SK-N-SH (cell line): ENCODE results near the gene HECW1. TPM values are rescaled to one million over a fixed set of nuclear protein-coding genes. Genes with fewer than 3 reads are reported as not detected.

ENCODE experiments used
- CTCF ChIA-PET: fragments of 300-600, 350-600 bp; formaldehyde crosslinking; extraction: SDS; loops from one replicate; lab custom pipeline; 2021; lab: Yijun Ruan, JAX
- POLR2A ChIA-PET: fragments of 350-600 bp; sonication (Branson Sonifier 250); formaldehyde crosslinking; extraction: SDS; loops from one replicate; lab custom pipeline; 2020; ENCODE audit warnings: antibody characterized with exemption, inconsistent platforms; lab: Yijun Ruan, JAX
- DNase-seq: peaks from one replicate; pipeline ENCODE4 v3.0.0; 2012
- H2AFZ ChIP-seq: fragments of 200-600 bp; sonication (generic); 2 replicates; pipeline ENCODE4 v1.8.1; 2016; ENCODE audit warnings: antibody characterized with exemption, mild to moderate bottlenecking, low read depth
- H3F3A ChIP-seq: fragments of 200-600 bp; sonication (generic); replicated peaks from 2 replicates; pipeline ENCODE3; 2016; ENCODE audit warnings: antibody characterized with exemption, mild to moderate bottlenecking; ENCODE audit not compliant: insufficient read depth
- H3K27ac ChIP-seq, 2 experiments: fragments of 200-500 bp in 1 of 2; fragments of 200-600 bp in 1 of 2; sonication (Bioruptor generic) in 1 of 2; sonication (generic), shearing (Covaris generic) in 1 of 2; 2 replicates each; pipeline versions ENCODE4 v1.5.1 to v1.6.1; 2014 to 2016; ENCODE audit warnings: low read depth in 2 of 2, inconsistent platforms in 1 of 2, low read length in 1 of 2, mild to moderate bottlenecking in 1 of 2, mixed read lengths in 1 of 2
- H3K27me3 ChIP-seq: fragments of 200-600 bp; sonication (generic), shearing (Covaris generic); 2 replicates; pipeline ENCODE4 v1.6.1; 2016; ENCODE audit warnings: mixed run types; ENCODE audit not compliant: insufficient read depth
- H3K36me3 ChIP-seq, 2 experiments: fragments of 200-500 bp in 1 of 2; fragments of 200-600 bp in 1 of 2; sonication (Bioruptor generic) in 1 of 2; sonication (generic) in 1 of 2; replicated peaks in 1 of 2; 2 replicates each; pipeline versions ENCODE3 to v1.5.1; 2014 to 2016; ENCODE audit warnings: low read length in 1 of 2, mild to moderate bottlenecking in 1 of 2; ENCODE audit not compliant: insufficient read depth in 2 of 2, control insufficient read depth in 1 of 2
- H3K4me1 ChIP-seq, 2 experiments: fragments of 200-500 bp in 1 of 2; fragments of 200-600 bp in 1 of 2; sonication (Bioruptor generic) in 1 of 2; sonication (generic), shearing (Covaris generic) in 1 of 2; 2 replicates each; pipeline versions ENCODE4 v1.5.1 to v1.6.1; 2014 to 2016; ENCODE audit warnings: low read depth in 1 of 2, low read length in 1 of 2, mixed run types in 1 of 2; ENCODE audit not compliant: insufficient read depth in 2 of 2, control insufficient read depth in 1 of 2
- H3K4me2 ChIP-seq: fragments of 200-600 bp; sonication (generic), shearing (Covaris generic); 2 replicates; pipeline ENCODE4 v1.6.1; 2017; ENCODE audit warnings: mixed run types
- H3K4me3 ChIP-seq, 2 experiments: fragments of 200-500 bp in 1 of 2; fragments of 200-600 bp in 1 of 2; sonication (Bioruptor generic) in 1 of 2; sonication (generic), shearing (Covaris generic) in 1 of 2; 2 replicates each; pipeline versions ENCODE4 v1.5.1 to v1.8.1; 2014 to 2016; ENCODE audit warnings: low read depth in 2 of 2, inconsistent platforms in 1 of 2, low read length in 1 of 2, mild to moderate bottlenecking in 1 of 2, mixed read lengths in 1 of 2, moderate library complexity in 1 of 2
- H3K79me2 ChIP-seq: fragments of 200-600 bp; sonication (generic); 2 replicates; pipeline ENCODE4 v1.8.1; 2017; ENCODE audit warnings: mild to moderate bottlenecking; ENCODE audit not compliant: insufficient read depth
- H3K9ac ChIP-seq: fragments of 200-600 bp; sonication (generic); 2 replicates; pipeline ENCODE4 v1.6.1; 2017; ENCODE audit warnings: mixed run types
- H3K9me2 ChIP-seq: fragments of 200-600 bp; sonication (generic); 2 replicates; pipeline ENCODE4 v1.6.1; 2017; ENCODE audit warnings: mixed run types
- H3K9me3 ChIP-seq: fragments of 200-600 bp; sonication (generic); 2 replicates; pipeline ENCODE4 v1.6.1; 2017; ENCODE audit warnings: mixed run types, mild to moderate bottlenecking, moderate library complexity
- H4K20me1 ChIP-seq: fragments of 200-600 bp; sonication (generic); 2 replicates; pipeline ENCODE4 v1.6.1; 2017; ENCODE audit warnings: mild to moderate bottlenecking, mixed run types; ENCODE audit not compliant: insufficient read depth
- JUND ChIP-seq: IDR thresholded peaks from 2 replicates; pipeline ENCODE4 v1.4.0; 2012
- PBX3 ChIP-seq: IDR thresholded peaks from 2 replicates; pipeline ENCODE4; 2012
- POLR2AphosphoS5 ChIP-seq: IDR thresholded peaks from 2 replicates; pipeline ENCODE4 v1.6.1; 2012; ENCODE audit warnings: low read depth, low read length
- WGBS: methylation state at CpG from one replicate; pipeline ENCODE4 v1.1.6; 2017; ENCODE audit warnings: low lambda C conversion rate; 5-methylcytosine and 5-hydroxymethylcytosine counted together
- polyA plus RNA-seq, 3 experiments: library from polyadenylated mRNA; depleted of rRNA; stranded (reverse); fragments of >200 nt; gene quantifications; 2 replicates each; pipeline ENCODE4 v1.2.3, GENCODE V29; 2012
- TF ChIP-seq, protein P1 (sequence below): IDR thresholded peaks from 2 replicates; pipeline ENCODE4 v1.6.1; 2012; ENCODE audit warnings: mild to moderate bottlenecking, low read depth, low read length, moderate library complexity

HECW1 gene
- polyA plus RNA-seq, 1 of the 3 experiments (the other 2 are of a cell fraction) = not detected

DNA sequence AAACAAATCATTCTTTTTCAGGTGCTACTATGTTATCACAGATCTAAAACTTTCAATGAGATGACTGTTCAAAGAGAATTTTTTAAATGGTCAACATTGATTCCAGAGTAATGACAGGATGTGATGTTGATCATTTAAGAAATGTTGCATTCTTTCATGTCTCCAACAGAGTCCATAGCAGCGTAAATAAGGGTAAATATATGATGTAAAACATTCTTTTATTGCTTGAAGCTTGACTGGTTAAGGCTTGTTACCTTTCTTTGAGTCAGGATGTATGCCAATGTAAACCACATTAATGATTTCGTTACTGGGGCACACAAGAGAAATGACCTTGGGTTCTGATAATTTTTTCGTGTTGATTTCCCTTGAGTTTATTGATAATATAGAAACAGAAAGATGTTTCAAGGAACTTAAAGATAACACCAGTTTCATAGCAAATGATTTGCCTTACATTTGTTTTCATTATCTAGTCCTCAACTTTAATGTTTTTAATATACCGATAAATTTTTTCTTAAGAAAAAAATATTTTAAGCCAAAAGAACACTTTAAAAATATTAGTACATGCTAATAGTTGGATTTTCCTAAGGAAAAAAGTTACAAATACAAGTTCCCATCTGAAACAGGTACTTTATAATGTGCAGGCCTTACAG is 473.9 kb downstream of the HECW1 start:
- peaks cover 20 to 27% of the 10 kb centered on the region in 2 experiments; a peak in 3 of 4 replicates for H3K4me1 ChIP-seq
- H3K36me3 ChIP-seq = peaks cover 5 to 23% of the 10 kb centered on the region in 2 experiments
- H3K27me3 ChIP-seq = no peaks in the 10 kb centered on the region
- ChIA-PET CTCF (interaction anchor here (1.2 to 8.5 kb wide), 7 partner anchors 16 to 645 kb away, joined by 3 to 346 read pairs (median 10); no protein-coding TSS in a partner anchor), POLR2A (no interaction called here)
- H3K9me3 ChIP-seq = no peaks in the 10 kb centered on the region
- H3K9me2 ChIP-seq = no peaks in the 10 kb centered on the region
- peak overlapping the region; percentile 94 for H3K4me2 ChIP-seq
- peak overlapping the region in 1 of 2 experiments; percentile 88; a peak in 3 of 4 replicates for H3K27ac ChIP-seq
- peak overlapping the region; percentile 90 for H3K9ac ChIP-seq
- peaks cover 84% of the 10 kb centered on the region for H3K79me2 ChIP-seq
- no peak overlapping the region for H2AFZ ChIP-seq
- peak overlapping the region; percentile 70 to 98; a peak in 3 of 4 replicates for H3K4me3 ChIP-seq
- peaks cover 9% of the 10 kb centered on the region for H3F3A ChIP-seq
- WGBS = 65% methylated on average over 4 of the region's 4 CpGs
- no peak for DNase-seq
- peaks cover 83% of the 10 kb centered on the region for H4K20me1 ChIP-seq
- TF ChIP-seq, protein P1, sequence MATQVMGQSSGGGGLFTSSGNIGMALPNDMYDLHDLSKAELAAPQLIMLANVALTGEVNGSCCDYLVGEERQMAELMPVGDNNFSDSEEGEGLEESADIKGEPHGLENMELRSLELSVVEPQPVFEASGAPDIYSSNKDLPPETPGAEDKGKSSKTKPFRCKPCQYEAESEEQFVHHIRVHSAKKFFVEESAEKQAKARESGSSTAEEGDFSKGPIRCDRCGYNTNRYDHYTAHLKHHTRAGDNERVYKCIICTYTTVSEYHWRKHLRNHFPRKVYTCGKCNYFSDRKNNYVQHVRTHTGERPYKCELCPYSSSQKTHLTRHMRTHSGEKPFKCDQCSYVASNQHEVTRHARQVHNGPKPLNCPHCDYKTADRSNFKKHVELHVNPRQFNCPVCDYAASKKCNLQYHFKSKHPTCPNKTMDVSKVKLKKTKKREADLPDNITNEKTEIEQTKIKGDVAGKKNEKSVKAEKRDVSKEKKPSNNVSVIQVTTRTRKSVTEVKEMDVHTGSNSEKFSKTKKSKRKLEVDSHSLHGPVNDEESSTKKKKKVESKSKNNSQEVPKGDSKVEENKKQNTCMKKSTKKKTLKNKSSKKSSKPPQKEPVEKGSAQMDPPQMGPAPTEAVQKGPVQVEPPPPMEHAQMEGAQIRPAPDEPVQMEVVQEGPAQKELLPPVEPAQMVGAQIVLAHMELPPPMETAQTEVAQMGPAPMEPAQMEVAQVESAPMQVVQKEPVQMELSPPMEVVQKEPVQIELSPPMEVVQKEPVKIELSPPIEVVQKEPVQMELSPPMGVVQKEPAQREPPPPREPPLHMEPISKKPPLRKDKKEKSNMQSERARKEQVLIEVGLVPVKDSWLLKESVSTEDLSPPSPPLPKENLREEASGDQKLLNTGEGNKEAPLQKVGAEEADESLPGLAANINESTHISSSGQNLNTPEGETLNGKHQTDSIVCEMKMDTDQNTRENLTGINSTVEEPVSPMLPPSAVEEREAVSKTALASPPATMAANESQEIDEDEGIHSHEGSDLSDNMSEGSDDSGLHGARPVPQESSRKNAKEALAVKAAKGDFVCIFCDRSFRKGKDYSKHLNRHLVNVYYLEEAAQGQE = no peak
- TF ChIP-seq PBX3 = peak; percentile 44; the same call in 1 of the 2 replicates

GRCh38 chr7:43588477-43589132 is 476.2 kb downstream of the HECW1 start:
- peaks cover 17 to 27% of the 10 kb centered on the region in 2 experiments; a peak in 3 of 4 replicates for H3K4me1 ChIP-seq
- H3K4me2 ChIP-seq = peak overlapping the region; percentile 29
- no peak for DNase-seq

More at GRCh38 chr7:43588477-43589132, 476.2 kb downstream of the HECW1 start:
- no peaks in the 10 kb centered on the region for H3K9me3 ChIP-seq
- H3K36me3 ChIP-seq = peaks cover 5 to 30% of the 10 kb centered on the region in 2 experiments
- CTCF ChIA-PET = interaction anchor here (0.5 to 8.3 kb wide), 5 partner anchors 111 to 511 kb away, joined by 3 to 346 read pairs (median 3); no protein-coding TSS in a partner anchor
- peaks cover 100% of the 10 kb centered on the region for H3K79me2 ChIP-seq
- peaks cover 17% of the 10 kb centered on the region for H3F3A ChIP-seq
- H2AFZ ChIP-seq = no peak overlapping the region
- H4K20me1 ChIP-seq = peaks cover 100% of the 10 kb centered on the region
- H3K27me3 ChIP-seq = no peaks in the 10 kb centered on the region
- no peak overlapping the region for H3K27ac ChIP-seq
- no peak overlapping the region for H3K4me3 ChIP-seq
- H3K9ac ChIP-seq = no peak overlapping the region
- TF ChIP-seq POLR2AphosphoS5 (0 out of 2 replicates have a peak, but pooled peaks have one; percentile 4), JUND (no peak)
- TF ChIP-seq, all 33 proteins: peak for 1
- H3K9me2 ChIP-seq = no peaks in the 10 kb centered on the region
- POLR2A ChIA-PET = no interaction called here
- 99% methylated on average over 5 of the region's 5 CpGs for whole genome bisulfite sequencing
